ENCODE data around the gene CA10. TPM values are rescaled to one million over a fixed set of nuclear protein-coding genes. Genes with fewer than 3 reads are reported as not detected.

CA10 gene
- total RNA-seq, 1 experiment from 2014 or later = not detected

- Histone ChIP-seq H3K27ac (ENCODE audit: low read depth, low read length, poor library complexity, severe bottlenecking) (no peak overlapping the region), H3K4me1 (ENCODE audit: insufficient read depth, low read length, poor library complexity, severe bottlenecking) (no peaks in the 10 kb centered on the region), H3K9me3 (ENCODE audit: low read depth, low read length, poor library complexity, severe bottlenecking) (no peaks in the 10 kb centered on the region), H3K27me3 (replicated peaks; ENCODE audit: insufficient read depth, low read depth, low read length, poor library complexity) (no peaks in the 10 kb centered on the region), H3K4me3 (ENCODE audit: low read depth, low read length, poor library complexity, severe bottlenecking) (no peak overlapping the region), H3K36me3 (ENCODE audit: insufficient read depth, low read length, poor library complexity, severe bottlenecking) (no peaks in the 10 kb centered on the region)
- BruUV-seq (replicated peaks) = no TSS peak
- ChIA-PET POLR2A (ENCODE audit: low non-redundant PET) (no interaction called here), CTCF (no interaction called here)
- intact Hi-C loops (cut with micrococcal nuclease; ENCODE audit: unreplicated experiment) = no loop called here
- no peak for TF ChIP-seq EZH2 (IDR thresholded peaks at IDR 0.05; ENCODE audit: borderline replicate concordance, low read depth, low read length, poor library complexity, severe bottlenecking)
- TF ChIP-seq CTCF (conservative IDR thresholded peaks at IDR 0.05; ENCODE audit: low read depth, low read length) = no peak
- no peak for DNase-seq (ENCODE audit: low spot score)
Measured at GRCh38 chr17:51793686-51794085, 364.8 kb downstream of the CA10 start.

GRCh38 chr17:51778842-51779241 lies 379.7 kb downstream of the CA10 start:
- H3K27me3 ChIP-seq (replicated peaks; ENCODE audit: insufficient read depth, low read depth, low read length, poor library complexity) = no peaks in the 10 kb centered on the region
- TF ChIP-seq EZH2 (IDR thresholded peaks at IDR 0.05; ENCODE audit: borderline replicate concordance, low read depth, low read length, poor library complexity, severe bottlenecking) = no peak
- no peak overlapping the region for H3K27ac ChIP-seq (ENCODE audit: low read depth, low read length, poor library complexity, severe bottlenecking)
- H3K36me3 ChIP-seq (ENCODE audit: insufficient read depth, low read length, poor library complexity, severe bottlenecking) = no peaks in the 10 kb centered on the region
- CTCF ChIA-PET = interaction anchor here (1.4 kb wide), 1 partner anchor 317 kb away, joined by 3 read pairs; no protein-coding TSS in a partner anchor
- POLR2A ChIA-PET (ENCODE audit: low non-redundant PET) = no interaction called here
- H3K4me1 ChIP-seq (ENCODE audit: insufficient read depth, low read length, poor library complexity, severe bottlenecking) = no peaks in the 10 kb centered on the region
- BruUV-seq (replicated peaks) = no TSS peak
- intact Hi-C loops (cut with micrococcal nuclease; ENCODE audit: unreplicated experiment) = no loop called here
- no peak for DNase-seq (ENCODE audit: low spot score)
- H3K9me3 ChIP-seq (ENCODE audit: low read depth, low read length, poor library complexity, severe bottlenecking) = no peaks in the 10 kb centered on the region
- H3K4me3 ChIP-seq (ENCODE audit: low read depth, low read length, poor library complexity, severe bottlenecking) = no peak overlapping the region

GRCh38 chr17:51770027-51770759 lies 388.3 kb downstream of the CA10 start:
- H3K36me3 ChIP-seq (ENCODE audit: insufficient read depth, low read length, poor library complexity, severe bottlenecking) = no peaks in the 10 kb centered on the region
- H3K27me3 ChIP-seq (replicated peaks; ENCODE audit: insufficient read depth, low read depth, low read length, poor library complexity) = peaks cover 4% of the 10 kb centered on the region
- intact Hi-C loops (cut with micrococcal nuclease; ENCODE audit: unreplicated experiment) = no loop called here
- no peaks in the 10 kb centered on the region for H3K9me3 ChIP-seq (ENCODE audit: low read depth, low read length, poor library complexity, severe bottlenecking)
- no TSS peak for BruUV-seq (replicated peaks)
- ChIA-PET CTCF (no interaction called here), POLR2A (ENCODE audit: low non-redundant PET) (no interaction called here)
- no peak for DNase-seq (ENCODE audit: low spot score)
- no peak overlapping the region for H3K27ac ChIP-seq (ENCODE audit: low read depth, low read length, poor library complexity, severe bottlenecking)
- H3K4me1 ChIP-seq (ENCODE audit: insufficient read depth, low read length, poor library complexity, severe bottlenecking) = no peaks in the 10 kb centered on the region
- TF ChIP-seq CTCF (conservative IDR thresholded peaks at IDR 0.05; ENCODE audit: low read depth, low read length) (no peak), EZH2 (IDR thresholded peaks at IDR 0.05; ENCODE audit: borderline replicate concordance, low read depth, low read length, poor library complexity, severe bottlenecking) (no peak)
- no peak overlapping the region for H3K4me3 ChIP-seq (ENCODE audit: low read depth, low read length, poor library complexity, severe bottlenecking)

GRCh38 chr17:51769231-51769630 lies 389.3 kb downstream of the CA10 start:
- ChIA-PET POLR2A (ENCODE audit: low non-redundant PET) (no interaction called here), CTCF (no interaction called here)
- H3K9me3 ChIP-seq (ENCODE audit: low read depth, low read length, poor library complexity, severe bottlenecking) = no peaks in the 10 kb centered on the region
- no peak overlapping the region for H3K27ac ChIP-seq (ENCODE audit: low read depth, low read length, poor library complexity, severe bottlenecking)
- H3K4me3 ChIP-seq (ENCODE audit: low read depth, low read length, poor library complexity, severe bottlenecking) = no peak overlapping the region
- no peak for DNase-seq (ENCODE audit: low spot score)
- no peaks in the 10 kb centered on the region for H3K36me3 ChIP-seq (ENCODE audit: insufficient read depth, low read length, poor library complexity, severe bottlenecking)
- TF ChIP-seq EZH2 (IDR thresholded peaks at IDR 0.05; ENCODE audit: borderline replicate concordance, low read depth, low read length, poor library complexity, severe bottlenecking) = no peak
- TF ChIP-seq CTCF (conservative IDR thresholded peaks at IDR 0.05; ENCODE audit: low read depth, low read length) = no peak
- H3K4me1 ChIP-seq (ENCODE audit: insufficient read depth, low read length, poor library complexity, severe bottlenecking) = no peaks in the 10 kb centered on the region
- BruUV-seq (replicated peaks) = no TSS peak
- peaks cover 4% of the 10 kb centered on the region for H3K27me3 ChIP-seq (replicated peaks; ENCODE audit: insufficient read depth, low read depth, low read length, poor library complexity)
- intact Hi-C loops (cut with micrococcal nuclease; ENCODE audit: unreplicated experiment) = no loop called here

All from A673 (cell line).